ENCODE measurements around the gene APOL4.
"Not testable (repeated sequence)": the region's sequence is repeated elsewhere in the genome, so short reads cannot be mapped to it uniquely, and the experiment has no call there.

The APOL4 gene

DNA sequence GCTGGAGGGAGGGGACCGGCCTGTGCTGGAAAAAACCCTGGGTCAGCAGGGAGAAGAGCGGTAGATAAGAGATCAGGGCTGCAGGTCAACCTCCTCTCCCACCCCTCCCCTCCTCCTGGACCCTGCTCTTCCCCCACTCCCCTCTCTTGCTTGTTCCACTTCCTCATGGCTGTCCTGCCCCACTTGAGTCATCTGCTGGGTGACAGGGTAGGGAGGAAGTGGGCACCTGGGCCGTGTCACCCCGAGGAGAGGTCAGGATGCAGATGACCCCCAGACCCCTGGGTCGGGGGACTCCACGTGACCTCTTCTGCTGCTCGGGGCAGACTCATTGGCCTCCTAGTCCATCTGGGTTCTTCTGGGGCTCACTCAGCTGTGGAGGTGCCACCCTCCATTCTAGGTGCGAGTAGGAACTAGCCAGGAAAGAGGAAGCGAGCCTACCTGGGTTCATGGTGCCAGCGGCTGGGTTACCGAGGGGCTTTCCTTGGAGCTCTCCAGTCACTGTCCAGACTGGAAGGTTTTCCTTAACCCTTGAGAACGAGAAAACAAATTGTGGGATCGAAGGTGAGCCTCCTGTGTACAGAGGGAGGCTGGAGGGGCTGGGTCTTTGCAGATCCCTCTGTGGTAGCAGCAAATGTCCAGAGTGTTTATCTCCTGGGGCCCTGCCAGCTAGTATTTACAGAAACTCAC, 31.2 kb upstream of the APOL4 start:
- no peak for DNase-seq (ENCODE audit: low read depth, low spot score)

DNA sequence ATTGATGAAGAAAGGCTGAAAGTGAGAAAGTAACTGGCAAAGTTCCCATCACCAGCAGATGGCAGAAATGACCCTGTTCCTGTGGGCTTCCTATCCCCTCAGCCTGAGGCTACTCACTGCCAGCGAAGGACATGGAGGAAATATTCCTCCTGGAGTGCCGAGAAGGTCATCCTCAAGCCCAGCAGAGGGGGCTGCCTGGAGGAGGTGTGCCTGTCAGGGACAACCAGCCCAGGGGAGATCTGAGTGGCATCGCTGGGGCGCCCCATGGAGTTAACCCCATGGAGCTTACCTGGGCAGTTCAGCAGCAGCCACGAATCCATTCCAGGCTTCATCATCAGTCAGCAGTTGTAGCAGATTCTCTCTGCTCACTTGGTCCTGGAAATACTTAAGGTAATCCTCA, 29.4 kb upstream of the APOL4 start:
- not testable (repeated sequence) for DNase-seq (ENCODE audit: low read depth, low spot score)

DNA sequence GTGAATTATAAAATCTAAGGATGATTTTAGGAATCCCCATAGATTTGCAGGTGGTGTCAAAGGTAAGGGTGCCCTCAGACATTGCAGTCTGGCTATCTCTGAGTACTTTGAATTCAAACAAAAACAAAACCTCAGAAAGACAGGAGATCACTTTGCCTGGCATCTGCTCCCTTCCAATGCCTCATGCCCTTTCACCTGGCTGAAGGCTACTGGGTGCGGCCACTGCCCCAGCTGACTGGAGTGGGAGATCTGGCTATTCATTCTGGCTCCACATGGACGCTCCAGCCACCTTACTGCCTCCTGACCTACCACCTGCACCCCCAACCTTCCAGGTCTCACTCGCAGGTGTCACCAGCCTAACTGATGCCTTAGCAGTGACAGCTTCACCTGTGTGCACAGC, 28.0 kb upstream of the APOL4 start:
- not testable (repeated sequence) for DNase-seq (ENCODE audit: low read depth, low spot score)

DNA sequence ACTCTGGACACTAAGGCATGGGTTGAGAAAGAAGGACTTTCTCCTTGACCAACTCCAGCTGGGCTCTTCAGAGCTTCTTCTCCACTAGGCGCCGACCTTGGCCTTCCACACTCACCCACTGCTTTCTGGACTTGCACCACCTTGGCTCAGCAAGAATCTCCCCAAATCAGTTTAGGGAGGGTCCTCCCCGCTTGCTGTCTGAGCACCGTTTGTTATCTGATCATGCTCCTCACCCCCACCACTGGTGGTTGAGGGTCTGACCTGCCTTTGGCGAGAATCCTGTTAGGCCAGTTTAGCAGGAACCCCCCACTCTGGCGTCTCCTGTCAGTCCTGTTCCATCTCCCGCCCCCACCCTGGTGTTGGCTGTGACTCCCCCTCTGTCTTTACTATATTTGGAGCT, 27.3 kb upstream of the APOL4 start:
- no peak for DNase-seq (ENCODE audit: low read depth, low spot score)

DNA sequence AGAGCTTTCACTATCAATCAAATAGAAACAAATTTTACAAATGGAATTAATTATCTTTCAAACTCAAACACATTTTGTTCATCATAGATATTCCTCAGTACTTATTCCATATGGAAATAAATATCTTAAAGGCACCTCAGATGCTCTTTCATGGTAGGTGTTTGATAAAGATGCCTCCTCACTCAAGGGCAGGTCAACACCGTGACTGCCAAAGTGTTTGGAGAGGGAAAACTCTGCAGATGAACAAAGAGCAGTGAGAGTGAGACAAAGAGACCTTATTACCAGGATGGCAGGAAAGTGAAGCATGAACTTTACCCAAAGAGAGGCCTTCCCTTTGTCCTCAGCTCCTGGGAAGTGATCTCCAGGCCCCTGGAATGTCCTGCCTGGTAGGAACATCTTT, 26.8 kb upstream of the APOL4 start:
- DNase-seq (ENCODE audit: low read depth, low spot score), result not testable (repeated sequence)

DNA sequence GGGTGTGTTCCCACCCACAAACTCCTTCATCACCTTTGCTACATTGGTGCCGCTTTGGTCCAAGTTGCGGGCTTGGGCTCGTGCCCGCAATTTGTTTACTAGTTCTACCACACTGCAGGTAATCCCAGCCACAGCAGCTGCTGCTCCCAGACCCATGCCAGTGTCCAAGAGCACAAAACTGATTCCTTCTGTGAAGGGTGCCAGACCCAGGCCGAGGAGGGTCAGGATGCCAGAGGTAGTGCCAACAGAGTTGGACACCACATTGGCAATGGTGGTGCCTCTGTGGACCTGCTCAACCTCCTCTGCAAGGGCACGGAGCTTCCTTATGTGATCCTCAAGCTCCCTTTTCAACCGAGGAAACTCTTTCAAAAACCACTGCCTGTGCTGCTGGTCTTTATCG, 26.2 kb upstream of the APOL4 start:
- DNase-seq (ENCODE audit: low read depth, low spot score), result no peak

DNA sequence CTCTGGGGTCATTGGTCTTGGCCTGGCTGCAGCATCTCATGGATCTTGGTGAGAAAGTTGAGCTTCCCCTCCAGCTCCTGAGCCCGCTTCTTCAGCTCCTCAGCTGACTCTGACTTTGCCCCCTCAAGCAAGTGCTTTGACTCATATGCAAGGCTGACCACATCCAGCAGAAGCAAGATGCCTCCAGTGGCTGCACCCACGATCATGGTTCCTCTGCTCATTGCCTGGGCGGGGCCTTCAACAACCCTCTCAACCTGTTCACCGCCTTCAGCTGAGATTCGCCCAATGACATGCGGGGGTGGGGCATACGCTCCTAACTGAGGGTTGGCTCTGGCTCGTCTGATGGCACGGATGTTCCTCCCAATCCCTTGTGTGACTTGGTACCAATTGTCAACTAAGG, 25.8 kb upstream of the APOL4 start:
- no peak for DNase-seq (ENCODE audit: low read depth, low spot score)

DNA sequence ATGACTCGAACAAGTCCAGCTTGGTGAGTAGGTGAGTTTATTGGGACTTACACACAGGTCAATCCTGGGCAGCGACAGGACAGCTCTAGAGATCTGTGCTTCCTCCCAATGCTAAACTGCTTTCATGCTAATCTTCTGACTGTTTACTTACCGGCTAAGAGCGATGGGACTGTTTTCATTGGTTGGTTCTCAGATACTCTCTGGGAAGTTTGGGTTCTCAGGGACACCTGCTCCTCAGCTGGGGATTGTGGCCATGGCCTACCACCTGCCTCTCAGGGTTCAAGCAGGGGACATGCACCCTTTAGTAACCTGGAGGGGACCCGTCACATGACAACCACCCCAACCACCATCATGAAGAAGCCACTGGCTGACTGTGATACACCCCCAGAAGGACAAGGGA, 24.6 kb upstream of the APOL4 start:
- DNase-seq (ENCODE audit: low read depth, low spot score), result no peak

DNA sequence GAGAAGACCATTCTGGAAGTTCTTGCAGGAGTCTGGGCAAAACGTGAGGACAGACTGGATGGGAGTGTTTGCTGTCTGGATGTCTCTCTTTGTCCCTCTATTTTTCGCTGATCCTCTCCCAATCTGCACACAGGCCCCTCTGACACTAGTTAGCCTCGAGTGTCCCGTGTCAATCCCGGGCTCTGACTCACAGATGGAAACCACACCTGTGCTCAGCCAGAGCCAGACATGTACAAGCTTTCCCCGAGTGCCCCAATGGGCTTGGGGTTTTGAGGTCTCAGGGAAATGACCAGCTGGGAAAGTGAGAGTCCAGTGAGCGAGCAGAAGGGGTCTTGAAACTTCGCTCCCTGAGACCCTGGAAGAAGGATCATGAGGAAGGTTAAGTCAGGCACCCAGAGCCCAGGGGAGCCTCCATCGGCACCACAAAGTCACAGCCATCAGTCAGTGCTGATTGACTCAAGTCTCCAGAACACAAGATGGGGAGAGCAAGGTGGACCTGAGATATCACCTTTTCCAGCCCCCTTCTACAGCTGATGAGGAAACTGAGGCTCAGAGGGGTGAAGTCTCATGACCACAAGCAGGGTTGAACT, 23.8 kb upstream of the APOL4 start:
- DNase-seq (ENCODE audit: low read depth, low spot score), result no peak

DNA sequence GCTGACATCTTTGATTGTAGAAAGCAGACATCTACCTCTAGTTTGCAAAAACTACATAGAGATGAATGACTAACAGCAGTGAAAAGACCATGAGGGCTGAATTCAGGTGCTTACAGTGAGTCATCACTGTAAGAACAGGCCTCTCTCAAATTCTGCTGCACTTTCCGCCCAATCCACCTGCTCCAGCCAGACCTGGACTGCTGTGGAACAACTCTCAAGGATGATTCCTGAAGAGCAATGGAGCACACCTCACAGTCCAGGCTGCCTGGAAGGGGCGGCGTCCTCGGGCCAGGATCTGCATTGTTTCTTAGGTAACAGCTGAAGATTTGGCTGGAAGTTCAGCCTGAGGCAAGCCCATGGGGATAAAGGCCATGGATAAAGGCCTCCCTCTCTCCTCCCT, 22.6 kb upstream of the APOL4 start:
- no peak for DNase-seq (ENCODE audit: low read depth, low spot score)

DNA sequence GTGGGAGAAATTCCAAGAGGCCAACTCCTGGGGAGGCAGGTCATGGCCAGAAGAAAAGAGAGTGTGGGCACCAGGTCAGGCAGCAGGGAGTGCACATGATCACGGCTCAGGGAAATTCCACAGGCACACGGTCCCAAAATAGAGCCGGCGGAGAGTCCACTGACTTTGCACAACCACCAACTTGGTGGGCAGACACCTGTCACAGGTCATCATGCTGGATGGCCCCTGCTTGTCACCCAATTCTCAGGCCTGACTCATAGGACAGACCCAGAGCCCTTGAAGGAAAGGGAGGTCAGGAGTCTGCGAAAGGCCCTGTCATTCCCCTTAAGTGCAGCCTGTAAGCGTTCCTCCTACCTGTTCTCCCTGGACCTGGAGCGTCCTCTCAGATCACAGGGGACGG, 21.9 kb upstream of the APOL4 start:
- DNase-seq (ENCODE audit: low read depth, low spot score), result no peak

DNA sequence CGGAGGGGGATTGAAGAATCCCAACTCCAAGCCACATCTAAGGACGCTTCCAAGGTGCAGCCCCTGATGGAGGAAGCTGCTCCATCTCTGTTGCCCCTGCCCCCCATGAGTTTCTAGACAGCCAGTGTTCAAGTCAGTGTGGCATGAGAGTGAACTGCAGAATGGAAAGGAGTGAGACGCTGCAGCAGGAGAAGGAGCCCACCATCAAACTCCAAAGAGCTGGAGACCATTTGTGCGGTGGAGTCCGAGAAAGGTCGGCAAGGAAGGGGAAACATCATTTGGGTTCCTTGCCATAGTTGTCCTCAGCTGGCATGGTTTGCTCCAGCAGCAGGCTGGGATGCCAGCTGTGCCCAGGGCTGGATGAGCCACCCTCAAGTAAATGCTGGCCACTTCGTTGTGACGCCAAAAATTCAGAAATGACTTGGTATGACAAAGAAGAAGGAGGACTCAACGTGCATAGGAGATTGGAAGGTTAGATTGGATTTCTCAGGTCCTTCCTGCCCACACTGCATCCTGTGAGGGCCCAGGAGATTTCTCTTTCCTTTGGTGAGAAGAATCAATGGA, 21.4 kb upstream of the APOL4 start:
- DNase-seq (ENCODE audit: low read depth, low spot score), result no peak

DNA sequence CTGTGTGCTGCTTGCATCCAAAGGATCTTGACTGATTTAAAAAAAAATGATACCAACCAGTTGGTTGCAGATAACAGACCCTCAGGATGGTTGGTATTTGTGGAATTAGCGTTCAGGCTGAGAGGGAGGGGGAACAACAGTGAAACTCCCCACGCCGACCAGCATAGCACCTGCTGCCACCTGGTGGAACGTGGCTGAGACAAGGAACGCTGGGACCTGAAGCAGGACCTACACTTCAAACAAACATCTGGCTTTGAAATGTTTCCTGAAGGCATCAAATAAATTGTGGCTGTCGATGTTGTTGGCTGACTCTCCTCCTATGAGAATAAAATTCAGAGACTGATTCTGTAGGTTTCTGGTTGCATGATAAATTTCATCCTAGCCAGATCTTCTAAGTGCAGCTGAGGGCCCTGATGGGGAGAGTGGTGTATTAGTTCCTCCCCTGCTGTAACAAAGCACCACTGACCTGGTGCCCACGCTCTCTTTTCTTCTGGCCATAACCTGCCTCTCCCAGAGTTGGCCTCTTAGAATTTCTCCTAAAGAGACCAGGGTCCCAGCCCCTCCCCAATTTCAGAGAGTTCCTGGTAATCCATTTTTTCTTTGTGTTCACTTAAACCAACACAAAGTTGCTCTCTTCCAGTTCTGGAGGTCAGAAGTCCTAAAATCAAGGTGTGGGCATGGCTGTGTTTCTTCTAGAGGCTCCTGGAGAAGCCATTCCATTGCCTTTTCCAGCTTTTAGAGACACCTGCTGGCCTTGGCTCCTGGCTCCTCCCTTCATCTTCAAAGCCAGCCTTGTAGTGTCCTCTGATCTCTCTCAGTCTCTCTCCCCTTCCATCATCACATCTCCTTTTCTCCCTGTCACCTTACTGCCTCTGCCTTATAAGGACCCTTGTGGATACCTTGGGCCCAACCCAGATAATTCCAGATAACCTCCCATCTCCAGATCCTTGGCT, 20.5 kb upstream of the APOL4 start:
- DNase-seq (ENCODE audit: low read depth, low spot score), result peak; percentile 80

DNA sequence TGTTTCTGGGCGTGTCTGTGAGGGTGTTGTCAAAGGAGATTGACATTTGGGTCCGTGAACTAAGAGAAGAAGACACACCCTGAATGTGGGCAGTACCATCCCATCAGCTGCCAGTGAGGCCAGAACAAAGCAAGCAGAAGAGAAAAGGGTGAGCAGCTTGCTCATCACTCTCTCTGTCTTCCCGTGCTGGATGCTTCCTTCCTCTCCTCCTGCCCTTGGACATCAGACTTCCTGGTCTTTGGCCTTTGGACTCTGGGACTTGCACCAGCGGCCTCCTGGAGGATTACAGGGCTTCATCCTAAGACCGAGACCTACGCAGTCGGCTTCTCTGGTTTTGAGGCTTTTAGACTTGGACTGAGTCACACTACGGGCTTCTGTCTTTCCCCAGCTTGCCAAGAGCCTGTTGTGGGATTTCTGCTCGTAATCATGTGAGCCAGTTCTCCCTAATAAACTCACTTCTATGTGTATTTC, 18.9 kb upstream of the APOL4 start:
- DNase-seq (ENCODE audit: low read depth, low spot score), result peak; percentile 36

DNA sequence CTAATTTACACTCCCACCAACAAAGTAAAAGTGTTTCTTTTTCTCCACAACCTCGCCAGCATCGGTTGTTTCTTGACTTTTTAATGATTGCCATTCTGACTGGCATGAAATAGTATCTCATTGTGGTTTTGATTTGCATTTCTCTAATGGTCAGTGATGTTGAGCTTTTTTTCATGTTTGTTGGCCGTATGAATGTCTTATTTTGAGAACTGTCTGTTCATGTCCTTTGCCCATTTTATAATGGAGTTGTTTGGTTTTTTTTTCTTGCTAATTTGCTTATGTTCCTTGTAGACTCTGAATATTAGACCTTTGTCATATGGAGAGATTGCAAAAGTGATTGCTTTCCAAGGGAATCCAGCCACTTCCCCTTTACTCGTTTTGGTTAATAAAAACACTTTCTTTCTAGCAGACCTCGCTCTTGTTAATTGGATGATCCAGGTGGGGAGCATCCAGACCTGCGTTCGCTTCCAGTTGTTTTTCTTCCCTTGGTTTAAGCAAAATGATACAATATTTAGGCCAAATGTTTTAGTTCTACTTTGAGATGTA, 17.1 kb upstream of the APOL4 start:
- no peak for DNase-seq (ENCODE audit: low read depth, low spot score)

DNA sequence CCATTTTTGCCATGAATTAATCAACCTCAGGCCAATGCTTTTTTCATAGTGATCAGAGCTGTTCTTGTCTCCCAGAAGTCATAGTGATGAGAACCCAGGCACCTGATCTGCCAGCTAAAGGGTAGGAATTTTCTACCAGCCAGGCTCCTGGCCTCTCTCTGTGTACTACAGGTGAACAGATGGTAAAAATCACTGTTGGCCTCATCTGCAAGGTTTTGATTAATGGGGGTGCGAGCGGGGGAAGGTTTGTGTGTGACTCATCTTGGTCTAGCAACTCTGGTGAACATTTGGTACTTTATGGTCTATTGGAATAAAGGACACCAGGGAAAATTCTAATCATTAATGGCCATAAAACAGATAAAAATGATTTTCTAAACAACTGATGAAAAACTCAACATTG, 14.4 kb upstream of the APOL4 start:
- DNase-seq (ENCODE audit: low read depth, low spot score), result no peak

DNA sequence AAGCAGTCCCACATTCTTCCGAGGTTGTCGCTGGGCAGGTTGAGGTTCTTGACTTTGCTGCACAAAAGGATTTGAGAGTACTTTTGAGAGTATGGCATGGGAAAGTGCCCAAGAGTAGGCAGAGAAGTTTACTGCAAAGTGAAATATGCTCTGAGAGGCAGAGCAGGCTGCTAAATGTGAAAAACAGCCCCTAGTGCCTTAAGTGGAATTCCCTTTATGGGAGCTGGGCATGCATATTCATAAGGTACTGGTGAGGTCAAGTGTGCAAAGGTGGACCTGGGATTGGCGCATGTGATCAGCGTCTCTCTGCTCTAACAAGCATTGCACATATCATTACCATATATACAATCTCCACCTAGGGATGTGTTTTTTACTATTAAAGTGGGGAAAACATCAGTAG, 12.0 kb upstream of the APOL4 start:
- no peak for DNase-seq (ENCODE audit: low read depth, low spot score)

DNA sequence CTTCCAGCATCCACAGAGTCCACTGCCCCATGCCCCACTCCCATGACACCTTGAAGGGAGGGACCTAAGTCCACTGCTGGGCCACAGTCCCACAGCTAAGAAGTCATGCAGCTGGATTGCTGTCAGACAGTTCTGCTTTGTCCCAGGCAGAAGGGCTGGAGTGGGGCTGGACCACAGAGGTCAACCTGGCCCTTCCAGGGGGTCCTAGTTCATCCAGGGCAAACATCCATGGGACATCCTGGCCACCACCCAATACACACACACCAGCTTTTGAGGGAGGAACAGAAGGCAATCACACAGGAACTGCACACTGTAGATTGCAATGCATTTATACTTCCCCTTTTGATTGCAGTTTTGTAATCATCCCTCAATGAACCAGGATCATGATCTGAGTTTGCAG, 11.3 kb upstream of the APOL4 start:
- no peak for DNase-seq (ENCODE audit: low read depth, low spot score)

DNA sequence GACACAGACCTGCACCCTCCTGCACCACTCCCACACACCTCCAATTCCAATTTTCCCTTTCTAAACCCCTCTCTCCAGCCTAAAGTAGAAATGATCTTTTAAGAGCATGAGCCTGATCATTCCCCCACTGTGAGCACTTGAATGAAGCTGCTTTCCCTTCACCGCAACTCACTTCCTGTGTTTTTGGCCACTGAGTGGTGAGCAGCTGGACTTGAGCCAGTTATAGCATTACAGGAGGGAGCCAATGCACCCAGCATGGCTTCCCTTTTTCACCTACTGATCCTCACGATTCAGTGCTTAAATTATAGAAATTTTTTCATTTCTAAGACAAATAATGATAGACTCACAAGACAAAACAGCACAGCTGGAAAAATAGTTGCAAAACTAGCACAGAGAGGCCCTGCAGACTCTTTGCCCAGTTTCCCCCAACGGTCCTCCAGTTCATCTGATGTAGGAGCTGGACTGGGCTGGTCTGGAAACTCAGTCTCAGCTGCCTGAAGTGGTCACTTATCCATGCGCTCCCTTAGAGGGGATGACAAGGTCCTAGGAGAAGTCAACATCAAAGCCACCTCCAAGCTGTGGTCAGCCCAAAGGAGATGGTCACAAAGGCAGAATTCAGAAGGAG, 9.7 kb upstream of the APOL4 start:
- peak; percentile 72 for DNase-seq (ENCODE audit: low read depth, low spot score)

DNA sequence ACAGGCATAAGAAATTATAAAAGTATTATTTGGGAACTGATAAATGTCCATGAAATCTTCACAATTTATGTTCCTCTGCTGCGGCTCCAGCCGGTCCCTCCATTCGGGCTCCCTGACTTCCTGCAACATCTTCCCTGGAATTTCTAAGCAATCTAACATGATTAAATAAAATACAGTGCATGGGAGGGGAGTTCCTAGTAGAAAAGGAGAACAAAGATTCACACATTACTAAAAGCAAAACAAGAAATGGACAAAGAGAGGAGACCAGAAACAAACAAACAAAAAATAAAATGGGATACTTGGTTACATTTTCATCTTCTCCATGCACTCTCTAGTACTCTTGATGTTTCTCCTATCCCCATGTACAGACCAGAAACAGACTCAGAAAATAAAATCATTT, 8.6 kb upstream of the APOL4 start:
- no peak for DNase-seq (ENCODE audit: low read depth, low spot score)

DNA sequence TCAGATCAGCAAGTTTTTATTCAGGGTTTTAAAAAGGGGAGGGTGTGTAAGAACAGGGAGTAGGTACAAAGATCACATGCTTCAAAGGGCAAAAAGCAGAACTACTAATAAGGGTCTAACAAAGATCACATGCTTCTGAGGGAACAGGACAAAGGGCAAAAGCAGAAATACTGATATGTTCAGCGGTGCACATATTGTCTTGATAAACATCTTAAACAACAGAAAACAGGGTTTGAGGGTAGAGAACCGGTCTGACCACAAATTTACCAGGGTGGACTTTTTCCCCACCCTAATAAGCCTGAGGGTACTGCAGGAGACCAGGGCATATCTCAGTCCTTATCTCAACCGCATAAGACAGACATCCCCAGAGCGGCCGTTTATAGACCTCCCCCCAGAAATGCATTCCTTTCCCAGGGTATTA, 7.9 kb upstream of the APOL4 start:
- DNase-seq (ENCODE audit: low read depth, low spot score), result not testable (repeated sequence)
